Adrenal gland (tissue), 5 donors: ENCODE measurements around the gene ZNF446.

Source experiments
- CTCF ChIP-seq, 6 experiments: fragments of 450-650 bp in 4 of 6; fragments of 200-600 bp in 2 of 6; sonication (generic) in 1 of 6; IDR thresholded peaks; 1 replicate in 5 of 6; 2 replicates in 1 of 6; pipeline versions ENCODE4 v1.5.1 to v1.8.0; 2016 to 2021; ENCODE audit warnings: antibody characterized with exemption in 6 of 6, mild to moderate bottlenecking in 2 of 6, moderate library complexity in 1 of 6
- POLR2A ChIP-seq, 2 donors: fragments of 450-650 bp; IDR thresholded peaks; one replicate each; pipeline ENCODE4 v1.6.1; 2017; ENCODE audit warnings: antibody characterized with exemption in 2 of 2, mild to moderate bottlenecking in 2 of 2, moderate library complexity in 1 of 2
- donor health status: DM: no; HTN: no; CAD: no.

GRCh38 chr19:58453743-58454142 lies 22.4 kb upstream of the ZNF446 start:
- TF ChIP-seq CTCF (IDR thresholded peaks at IDR 0.05) (no peak), POLR2A (IDR thresholded peaks at IDR 0.05) (no peak)
